NCI-H524 (cell line): ENCODE measurements around the gene AFF1.
A peak's percentile ranks its signal among the peaks of the same experiment; 100 is the strongest.
"Not testable (repeated sequence)": the region's sequence is repeated elsewhere in the genome, so short reads cannot be mapped to it uniquely, and the experiment has no call there.

Experiments used
- DNase-seq, 2 experiments: peaks; one replicate each; lab custom pipeline; 2025; lab: John Stamatoyannopoulos, UW

AFF1 gene

GRCh38 chr4:87057835-87058355 lies 123.1 kb downstream of the AFF1 start:
- no peak for DNase-seq

- no peak for DNase-seq
These were observed 123.7 kb downstream of the AFF1 start for GRCh38 chr4:87058356-87059073.

GRCh38 chr4:87060957-87061356 lies 126.1 kb downstream of the AFF1 start:
- DNase-seq: no peak

- no peak for DNase-seq
These were observed 130.2 kb downstream of the AFF1 start for GRCh38 chr4:87065021-87065420.

GRCh38 chr4:87066403-87067123 lies 131.8 kb downstream of the AFF1 start:
- peak in 1 of 2 experiments; percentile 9 for DNase-seq

GRCh38 chr4:87067124-87067885 lies 132.5 kb downstream of the AFF1 start:
- DNase-seq: peak in 1 of 2 experiments; percentile 3

- peak; percentile 85 to 89 for DNase-seq
These were observed 133.8 kb downstream of the AFF1 start for GRCh38 chr4:87068583-87069021.

- peak; percentile 34 to 58 for DNase-seq
These were observed 134.4 kb downstream of the AFF1 start for GRCh38 chr4:87069037-87069742.

- DNase-seq: peak; percentile 37 to 65
These were observed 136.6 kb downstream of the AFF1 start for GRCh38 chr4:87071401-87071800.

- not testable (repeated sequence) for DNase-seq
These were observed 137.7 kb downstream of the AFF1 start for GRCh38 chr4:87072545-87072944.

GRCh38 chr4:87073199-87074120 lies 138.6 kb downstream of the AFF1 start:
- DNase-seq: peak; percentile 23 to 48

- DNase-seq: no peak
These were observed 139.3 kb downstream of the AFF1 start for GRCh38 chr4:87074121-87074488.

GRCh38 chr4:87075876-87076275 lies 141.1 kb downstream of the AFF1 start:
- no peak for DNase-seq

GRCh38 chr4:87076690-87077358 lies 142.0 kb downstream of the AFF1 start:
- no peak for DNase-seq

GRCh38 chr4:87077914-87078585 lies 143.2 kb downstream of the AFF1 start:
- DNase-seq: peak in 1 of 2 experiments; percentile 13

GRCh38 chr4:87078987-87079486 lies 144.2 kb downstream of the AFF1 start:
- no peak for DNase-seq

GRCh38 chr4:87079967-87080366 lies 145.2 kb downstream of the AFF1 start:
- no peak for DNase-seq

- no peak for DNase-seq
These were observed 145.7 kb downstream of the AFF1 start for GRCh38 chr4:87080462-87080861.

GRCh38 chr4:87081826-87082225 lies 147.0 kb downstream of the AFF1 start:
- DNase-seq: no peak
